Central memory CD4-positive, alpha-beta T cell (primary cell): ENCODE data around the gene MID1.

Source experiments
- DNase-seq: peaks from one replicate; pipeline ENCODE4 v3.0.0; 2022
- total RNA-seq, 3 experiments: gene quantifications; one replicate each; lab custom pipeline; 2026; lab: John Stamatoyannopoulos, UW

MID1 gene
- 0 to 0.49 (median 0.39) reads per million in 3 experiments for total RNA-seq

- no peak for DNase-seq
Measured at GRCh38 chrX:10620121-10620699, at the start of gene MID1. TSS of gene MID1 (minus strand) at chrX:10620585. CDS start at chrX:10567547, 53,038 bp downstream.

- DNase-seq: no peak
Measured at GRCh38 chrX:10667143-10667542, 46.8 kb upstream of the MID1 start.

GRCh38 chrX:10666102-10666501 lies 45.7 kb upstream of the MID1 start:
- DNase-seq: no peak

- no peak for DNase-seq
Measured at GRCh38 chrX:10665681-10666080, 45.3 kb upstream of the MID1 start.

GRCh38 chrX:10660171-10660570 lies 39.8 kb upstream of the MID1 start:
- no peak for DNase-seq

- no peak for DNase-seq
Measured at GRCh38 chrX:10656214-10656613, 35.8 kb upstream of the MID1 start.

GRCh38 chrX:10654960-10655359 lies 34.6 kb upstream of the MID1 start:
- no peak for DNase-seq

- no peak for DNase-seq
Measured at GRCh38 chrX:10653302-10653701, 32.9 kb upstream of the MID1 start.

- DNase-seq: no peak
Measured at GRCh38 chrX:10649265-10649664, 28.9 kb upstream of the MID1 start.

GRCh38 chrX:10648614-10649013 lies 28.2 kb upstream of the MID1 start:
- DNase-seq: no peak

GRCh38 chrX:10636851-10637250 lies 16.5 kb upstream of the MID1 start:
- no peak for DNase-seq

GRCh38 chrX:10636337-10636736 lies 16.0 kb upstream of the MID1 start:
- no peak for DNase-seq

- DNase-seq: no peak
Measured at GRCh38 chrX:10634392-10635161, 14.2 kb upstream of the MID1 start.

- DNase-seq: no peak
Measured at GRCh38 chrX:10633722-10634121, 13.3 kb upstream of the MID1 start.

- no peak for DNase-seq
Measured at GRCh38 chrX:10631416-10632145, 11.2 kb upstream of the MID1 start.

GRCh38 chrX:10630320-10630719 lies 9.9 kb upstream of the MID1 start:
- DNase-seq: no peak

GRCh38 chrX:10629905-10630304 lies 9.5 kb upstream of the MID1 start:
- DNase-seq: no peak

GRCh38 chrX:10628906-10629305 lies 8.5 kb upstream of the MID1 start:
- DNase-seq: no peak

GRCh38 chrX:10622197-10622596 lies 1.8 kb upstream of the MID1 start:
- no peak for DNase-seq

GRCh38 chrX:10619425-10620046 lies 849 bp downstream of the MID1 start:
- DNase-seq: no peak

- no peak for DNase-seq
Measured at GRCh38 chrX:10618961-10619360, 1.4 kb downstream of the MID1 start.

- DNase-seq: no peak
Measured at GRCh38 chrX:10617999-10618351, 2.4 kb downstream of the MID1 start.

- DNase-seq: no peak
Measured at GRCh38 chrX:10617186-10617998, 3.0 kb downstream of the MID1 start.
